Islet of Langerhans (tissue), 1 donor: Measurements from ENCODE around the gene NDUFA11.

Source experiments
- FAIRE-seq: peaks from one replicate; lab custom pipeline; 2011; peaks lifted over from hg19 to GRCh38; lab: Jason Lieb, UNC

Gene NDUFA11

DNA sequence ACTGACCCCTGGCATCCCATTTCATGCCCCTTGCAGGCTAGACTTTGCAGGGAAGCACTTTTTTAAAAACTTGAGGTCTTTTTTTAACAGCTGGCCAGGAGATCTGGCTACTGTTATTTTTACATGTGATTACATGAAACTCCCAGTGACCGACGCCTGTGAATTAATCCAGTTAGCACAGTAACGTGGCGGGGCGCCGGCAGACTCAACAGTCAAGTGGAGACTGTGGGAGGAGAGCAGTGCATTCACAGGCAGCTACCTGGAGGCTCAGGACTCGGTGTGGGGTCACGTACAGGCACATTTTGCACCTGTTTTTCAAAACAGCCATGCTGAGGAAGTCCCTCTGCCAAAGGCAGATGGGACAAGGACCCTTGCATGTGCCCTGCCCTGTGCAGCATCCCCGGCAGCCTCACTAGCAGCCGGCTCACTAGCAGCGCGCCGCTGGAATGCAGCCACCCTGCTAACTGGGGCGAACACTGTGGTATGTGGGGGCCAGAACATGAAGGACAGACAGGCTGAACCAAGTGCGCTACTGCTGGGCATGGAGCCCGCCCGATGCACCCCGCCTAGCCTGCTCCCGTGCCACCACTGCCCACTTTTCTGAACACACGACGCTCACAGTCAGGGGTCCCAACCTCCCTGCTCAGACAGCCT lies 29.1 kb upstream of the NDUFA11 start:
- no peak for FAIRE-seq

DNA sequence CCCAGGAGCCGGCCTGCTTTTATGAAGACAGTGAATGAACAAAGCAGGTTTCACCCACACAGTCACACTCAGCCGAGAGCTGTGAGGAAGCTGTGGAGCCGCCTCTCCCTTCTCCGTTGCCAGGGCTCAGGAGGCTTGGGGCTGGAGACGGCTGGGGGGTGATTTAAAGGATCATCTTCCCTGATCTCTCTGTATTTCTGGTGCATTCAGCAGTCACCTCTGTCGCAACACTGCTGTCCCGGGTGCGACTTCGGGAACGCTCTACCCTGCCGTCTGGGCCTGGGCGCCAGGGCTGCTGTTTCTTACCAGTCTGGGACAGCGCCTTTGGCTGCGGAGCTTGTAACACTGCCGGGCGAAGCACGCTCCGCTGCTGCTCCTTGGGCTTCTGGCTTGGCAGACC lies 28.6 kb upstream of the NDUFA11 start:
- FAIRE-seq = no peak

GRCh38 chr19:5931251-5931650 lies 27.7 kb upstream of the NDUFA11 start:
- FAIRE-seq = no peak

- FAIRE-seq = no peak
Measured at GRCh38 chr19:5929625-5930024, 26.0 kb upstream of the NDUFA11 start.

DNA sequence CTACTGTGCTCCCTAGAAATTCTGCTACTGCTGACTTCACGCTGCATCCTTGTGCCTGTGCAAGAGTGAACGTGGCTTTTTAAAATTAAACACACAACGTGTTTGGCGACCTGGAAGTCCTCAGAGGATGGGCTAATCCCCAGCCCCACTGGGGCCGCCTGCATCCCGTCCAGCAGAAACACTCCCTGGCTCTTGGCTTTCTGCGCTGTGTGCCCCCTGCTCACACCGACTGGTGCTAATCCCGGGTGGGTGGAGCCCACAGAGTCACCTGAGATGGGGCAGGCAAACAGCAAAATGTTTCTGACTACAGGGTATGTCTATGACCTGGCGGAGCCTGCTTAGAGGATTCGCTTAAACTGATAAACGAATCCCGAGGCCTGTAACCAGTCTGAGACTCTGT lies 25.6 kb upstream of the NDUFA11 start:
- FAIRE-seq = no peak

DNA sequence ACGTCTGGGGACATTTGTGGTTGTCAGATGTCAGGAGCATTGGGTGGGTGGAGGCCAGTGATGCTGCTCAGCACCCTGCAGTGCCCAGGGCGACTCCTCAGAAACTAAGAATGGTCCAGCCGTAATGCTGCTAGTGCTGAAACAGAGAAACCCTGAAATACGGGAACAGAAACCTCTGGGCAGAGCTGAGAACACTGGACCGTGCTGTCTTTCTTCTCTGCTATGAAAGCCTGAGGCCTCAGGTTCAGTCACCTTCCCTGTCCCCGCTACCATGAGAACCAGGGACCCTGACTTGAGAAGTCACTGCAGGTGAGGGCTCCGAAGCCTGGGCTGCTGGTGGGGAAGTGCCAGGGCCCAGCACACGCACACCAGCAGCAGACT lies 23.8 kb upstream of the NDUFA11 start:
- no peak for FAIRE-seq

- FAIRE-seq = no peak
Measured at GRCh38 chr19:5926641-5927440, 23.3 kb upstream of the NDUFA11 start.

DNA sequence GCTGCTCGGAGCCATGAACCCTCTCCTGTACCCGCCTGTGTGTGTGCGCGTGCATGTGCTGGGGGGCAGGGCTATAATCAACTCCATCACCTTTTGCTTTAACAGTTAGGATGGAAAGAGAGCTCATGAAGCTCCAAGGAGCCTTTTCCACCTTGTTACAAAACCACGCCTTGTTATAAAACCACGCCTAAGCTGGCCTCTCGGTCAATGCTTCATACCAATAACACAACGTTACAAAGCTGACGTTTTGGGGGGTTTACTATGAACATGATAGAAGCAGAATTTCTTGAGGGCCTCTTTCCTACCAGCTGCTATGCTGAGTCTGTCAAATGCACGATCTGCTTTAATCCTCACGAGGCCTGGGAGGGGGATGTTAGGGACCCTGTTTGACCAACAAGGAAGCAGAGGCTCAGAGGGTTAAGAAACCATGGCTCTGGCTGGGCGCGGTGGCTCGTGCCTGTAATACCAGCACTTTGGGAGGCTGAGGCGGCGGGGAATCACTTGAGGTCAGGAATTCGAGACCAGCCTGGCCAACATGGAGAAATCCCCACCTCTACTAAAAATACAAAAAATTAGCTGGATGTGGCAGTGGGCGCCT lies 22.3 kb upstream of the NDUFA11 start:
- FAIRE-seq = no peak

GRCh38 chr19:5923356-5923755 lies 19.8 kb upstream of the NDUFA11 start:
- no peak for FAIRE-seq

DNA sequence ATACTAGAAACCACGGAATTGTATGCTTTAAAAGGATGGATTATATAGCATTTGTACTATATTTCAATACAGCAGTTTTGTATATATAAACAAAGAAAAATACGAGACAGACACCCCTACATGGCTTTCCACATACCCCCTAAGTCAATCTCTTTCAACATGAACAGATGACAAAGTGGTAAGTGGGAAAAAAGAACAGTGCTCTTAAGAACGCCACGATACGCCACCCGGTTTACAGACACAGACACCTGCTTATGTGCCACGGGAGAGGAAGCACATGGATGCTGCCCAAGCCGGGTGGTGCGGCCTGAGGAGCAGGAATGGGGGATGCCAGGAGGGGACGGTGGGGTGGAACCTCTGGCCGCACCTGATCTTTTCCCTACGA lies 18.6 kb upstream of the NDUFA11 start:
- no peak for FAIRE-seq

GRCh38 chr19:5921516-5922160 lies 18.0 kb upstream of the NDUFA11 start:
- FAIRE-seq = no peak

- no peak for FAIRE-seq
Measured at GRCh38 chr19:5918463-5919079, 15.0 kb upstream of the NDUFA11 start.

DNA sequence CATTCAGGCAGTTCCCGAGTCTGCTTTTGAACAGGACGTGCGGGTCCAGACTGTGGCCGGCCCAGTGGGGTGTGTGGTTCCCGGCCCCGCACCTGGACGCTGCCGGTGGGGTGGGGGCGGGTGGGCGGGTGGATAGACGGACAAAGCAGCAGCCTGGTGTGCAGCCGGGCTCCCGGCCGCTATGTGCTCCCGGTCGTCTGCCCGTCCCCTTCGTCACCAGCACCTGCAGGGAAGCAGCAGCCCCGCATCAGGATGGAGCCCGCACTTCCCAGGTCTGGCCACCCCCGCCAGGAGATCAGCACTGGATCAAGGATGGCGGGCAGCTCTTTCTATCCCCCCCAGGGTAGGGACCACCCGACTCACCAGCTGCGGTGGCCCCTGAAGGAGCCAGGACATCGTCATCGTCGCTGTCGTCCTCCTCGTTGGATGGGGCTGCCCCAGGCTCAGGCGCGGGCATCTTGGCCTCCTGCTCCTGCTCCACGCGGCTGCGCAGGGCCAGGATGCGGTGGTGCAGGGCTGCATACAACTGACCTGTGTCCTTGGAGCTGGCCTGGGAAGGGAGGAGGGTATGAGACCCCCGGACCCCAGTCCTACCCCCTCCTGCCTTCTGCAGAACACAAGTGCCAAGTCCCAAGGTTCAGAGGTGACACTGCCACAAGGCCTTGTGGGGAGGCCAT lies 14.0 kb upstream of the NDUFA11 start:
- FAIRE-seq = no peak

DNA sequence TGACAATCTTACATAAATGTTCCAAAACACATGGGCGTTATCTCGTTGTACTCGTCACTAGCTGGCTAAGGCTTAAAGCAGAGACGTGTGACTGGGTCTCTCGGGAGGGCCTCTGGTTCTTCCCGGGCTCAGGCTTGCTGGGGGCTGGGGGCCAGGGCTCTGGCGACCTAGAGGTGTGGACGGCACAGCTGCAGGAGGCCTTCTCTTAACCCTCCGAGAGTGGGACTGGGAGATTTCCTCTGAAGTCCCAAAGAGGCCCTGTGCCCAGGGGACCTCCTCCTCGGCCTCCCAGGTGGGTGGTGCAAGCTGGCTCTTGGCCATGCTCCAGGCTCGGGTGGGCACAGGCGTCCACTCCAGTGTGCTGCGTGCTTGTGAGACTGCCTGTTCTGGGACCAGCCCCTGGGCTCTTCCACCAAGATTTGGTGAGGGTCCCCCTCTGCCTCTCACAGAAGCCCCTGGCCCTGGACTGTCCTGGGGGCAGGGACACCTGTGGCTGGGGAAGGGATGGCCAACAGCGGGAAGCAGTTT lies 12.7 kb upstream of the NDUFA11 start:
- no peak for FAIRE-seq

DNA sequence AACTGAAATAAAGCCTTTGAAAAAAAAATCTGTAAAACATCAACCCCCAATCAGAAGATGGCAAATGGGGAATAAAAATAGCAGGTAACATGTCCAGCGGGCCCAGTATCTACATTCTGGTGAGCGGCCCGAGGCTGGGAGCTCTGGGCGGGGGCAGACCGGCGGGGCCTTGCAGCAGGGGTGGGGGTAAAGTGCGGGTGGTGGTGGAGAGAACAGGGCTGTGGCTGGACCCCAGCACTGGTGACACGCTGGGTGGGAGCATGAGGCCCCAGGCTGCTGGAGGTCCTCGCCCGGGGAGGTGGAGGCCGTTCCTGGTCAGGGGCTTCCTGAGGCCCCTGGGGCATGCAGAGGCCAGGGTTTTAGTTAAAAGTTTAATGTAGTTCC lies 12.2 kb upstream of the NDUFA11 start:
- no peak for FAIRE-seq

GRCh38 chr19:5914946-5915781 lies 11.6 kb upstream of the NDUFA11 start:
- no peak for FAIRE-seq

DNA sequence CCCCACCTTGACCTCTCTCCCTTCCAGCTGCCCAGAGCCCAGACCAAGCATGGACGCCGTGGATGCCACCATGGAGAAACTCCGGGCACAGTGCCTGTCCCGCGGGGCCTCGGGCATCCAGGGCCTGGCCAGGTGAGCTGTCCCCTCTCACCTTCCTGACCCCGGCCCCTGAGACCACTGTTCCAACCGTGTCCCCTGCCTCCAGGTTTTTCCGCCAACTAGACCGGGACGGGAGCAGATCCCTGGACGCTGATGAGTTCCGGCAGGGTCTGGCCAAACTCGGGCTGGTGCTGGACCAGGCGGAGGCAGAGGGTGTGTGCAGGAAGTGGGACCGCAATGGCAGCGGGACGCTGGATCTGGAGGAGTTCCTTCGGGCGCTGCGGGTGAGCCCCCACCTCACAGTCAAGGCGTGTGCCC lies 10.8 kb upstream of the NDUFA11 start:
- no peak for FAIRE-seq

GRCh38 chr19:5913739-5914357 lies 10.3 kb upstream of the NDUFA11 start, which contains the start of gene CAPS:
Gene CAPS, plus strand, starts transcription at chr19:5914254. Its CDS starts 153 bp downstream, at chr19:5914407.
- FAIRE-seq = no peak

GRCh38 chr19:5911366-5911765 lies 7.8 kb upstream of the NDUFA11 start:
- no peak for FAIRE-seq

- FAIRE-seq = no peak
Measured at GRCh38 chr19:5910638-5910907, 7.0 kb upstream of the NDUFA11 start.
